SU-DHL-6 (cell line): ENCODE data around the gene KRTCAP2.

Source experiments
- H2AFZ ChIP-seq: fragments of 200-600 bp; sonication (generic); 2 replicates; pipeline ENCODE4 v1.6.1; 2014; ENCODE audit warnings: low read depth, mild to moderate bottlenecking, moderate library complexity, mixed read lengths, antibody characterized with exemption, low read length; ENCODE audit not compliant: severe bottlenecking
- H3F3A ChIP-seq: fragments of 200-600 bp; shearing (Covaris generic); 2 replicates; pipeline ENCODE4 v1.6.0; 2016; ENCODE audit warnings: antibody characterized with exemption, mild to moderate bottlenecking; ENCODE audit not compliant: insufficient read depth
- H3K27ac ChIP-seq: fragments of 200-600 bp; sonication (generic); 2 replicates; pipeline ENCODE4 v1.5.1; 2016; ENCODE audit warnings: low read depth, mild to moderate bottlenecking, low read length, moderate library complexity, mixed read lengths
- H3K27me3 ChIP-seq: fragments of 200-600 bp; sonication (generic), shearing (Covaris generic); 2 replicates; pipeline ENCODE4 v1.6.0; 2014; ENCODE audit warnings: mild to moderate bottlenecking, low read length
- H3K36me3 ChIP-seq: fragments of 200-600 bp; sonication (generic); 2 replicates; pipeline ENCODE4 v1.6.1; 2014; ENCODE audit warnings: mild to moderate bottlenecking, low read length, mixed read lengths
- H3K4me2 ChIP-seq: fragments of 300-600, 200-600 bp; shearing (Covaris generic), sonication (generic); 2 replicates; pipeline ENCODE4 v1.6.0; 2014; ENCODE audit warnings: low read length, low read depth, mild to moderate bottlenecking; ENCODE audit not compliant: poor library complexity, severe bottlenecking
- H3K4me3 ChIP-seq: fragments of 200-600 bp; sonication (generic); 2 replicates; pipeline ENCODE4 v1.5.1; 2014; ENCODE audit warnings: antibody characterized with exemption, low read length, mild to moderate bottlenecking, mixed read lengths; ENCODE audit not compliant: insufficient read depth, poor library complexity, severe bottlenecking
- H3K79me2 ChIP-seq: fragments of 200-600 bp; sonication (generic); 2 replicates; pipeline ENCODE4 v1.6.1; 2014; ENCODE audit warnings: mild to moderate bottlenecking, low read length, moderate library complexity; ENCODE audit not compliant: insufficient read depth
- H3K9ac ChIP-seq: fragments of 200-600 bp; sonication (generic); 2 replicates; pipeline ENCODE4 v1.7.0; 2014; ENCODE audit warnings: mild to moderate bottlenecking, low read length
- H3K9me2 ChIP-seq: fragments of 200-600 bp; sonication (generic); replicated peaks from 2 replicates; pipeline ENCODE4 v1.6.1; 2014; ENCODE audit warnings: low read length; ENCODE audit not compliant: insufficient read depth
- H3K9me3 ChIP-seq: fragments of 200-600 bp; sonication (generic); 2 replicates; pipeline ENCODE4 v1.6.1; 2014; ENCODE audit warnings: low read length, mixed read lengths; ENCODE audit not compliant: insufficient read depth
- H4K20me1 ChIP-seq: fragments of 200-600 bp; sonication (generic); 2 replicates; pipeline ENCODE4 v1.6.1; 2014; ENCODE audit warnings: low read depth, mild to moderate bottlenecking, antibody characterized with exemption, low read length, moderate library complexity, mixed read lengths
- EZH2phosphoT487 ChIP-seq: fragments of 200-600 bp; sonication (generic), shearing (Covaris generic); conservative IDR thresholded peaks from 2 replicates; pipeline ENCODE4 v1.6.1; 2018; ENCODE audit warnings: mild to moderate bottlenecking, antibody characterized with exemption, low read length, moderate library complexity, mixed read lengths
- TF ChIP-seq, protein P1 (sequence below): fragments of 200-600 bp; sonication (generic); IDR thresholded peaks from one replicate; pipeline ENCODE4 v1.5.1; 2017; ENCODE audit warnings: antibody characterized with exemption, mild to moderate bottlenecking, low read length, moderate library complexity; ENCODE audit not compliant: insufficient read depth, poor library complexity, severe bottlenecking

Gene KRTCAP2

DNA sequence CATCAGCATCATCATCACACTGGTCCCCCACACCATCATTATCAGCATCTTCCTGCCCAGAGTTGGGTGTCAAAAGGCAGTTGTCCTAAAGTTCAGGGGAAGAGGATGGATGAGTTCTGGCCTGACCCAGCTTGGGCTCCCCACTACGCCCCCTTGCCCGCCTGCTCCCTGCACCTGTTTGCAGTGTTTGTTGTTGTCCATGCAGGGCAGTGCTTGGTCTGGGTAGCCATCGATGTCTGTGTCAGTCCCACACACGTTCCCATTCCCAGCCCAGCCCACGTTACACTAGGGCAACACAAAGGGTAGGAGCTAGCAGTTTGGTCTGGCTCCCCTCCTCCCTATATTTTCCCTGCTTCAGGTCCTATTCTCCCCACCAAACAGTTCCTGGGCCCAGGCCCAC lies 27.8 kb upstream of the KRTCAP2 start:
- H3K27ac ChIP-seq = no peak overlapping the region
- H3K27me3 ChIP-seq = no peaks in the 10 kb centered on the region
- TF ChIP-seq EZH2phosphoT487 = no peak
- TF ChIP-seq, protein P1, sequence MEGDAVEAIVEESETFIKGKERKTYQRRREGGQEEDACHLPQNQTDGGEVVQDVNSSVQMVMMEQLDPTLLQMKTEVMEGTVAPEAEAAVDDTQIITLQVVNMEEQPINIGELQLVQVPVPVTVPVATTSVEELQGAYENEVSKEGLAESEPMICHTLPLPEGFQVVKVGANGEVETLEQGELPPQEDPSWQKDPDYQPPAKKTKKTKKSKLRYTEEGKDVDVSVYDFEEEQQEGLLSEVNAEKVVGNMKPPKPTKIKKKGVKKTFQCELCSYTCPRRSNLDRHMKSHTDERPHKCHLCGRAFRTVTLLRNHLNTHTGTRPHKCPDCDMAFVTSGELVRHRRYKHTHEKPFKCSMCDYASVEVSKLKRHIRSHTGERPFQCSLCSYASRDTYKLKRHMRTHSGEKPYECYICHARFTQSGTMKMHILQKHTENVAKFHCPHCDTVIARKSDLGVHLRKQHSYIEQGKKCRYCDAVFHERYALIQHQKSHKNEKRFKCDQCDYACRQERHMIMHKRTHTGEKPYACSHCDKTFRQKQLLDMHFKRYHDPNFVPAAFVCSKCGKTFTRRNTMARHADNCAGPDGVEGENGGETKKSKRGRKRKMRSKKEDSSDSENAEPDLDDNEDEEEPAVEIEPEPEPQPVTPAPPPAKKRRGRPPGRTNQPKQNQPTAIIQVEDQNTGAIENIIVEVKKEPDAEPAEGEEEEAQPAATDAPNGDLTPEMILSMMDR = no peak
- H3K36me3 ChIP-seq = no peaks in the 10 kb centered on the region
- no peaks in the 10 kb centered on the region for H3K9me2 ChIP-seq
- H3F3A ChIP-seq = no peaks in the 10 kb centered on the region
- no peaks in the 10 kb centered on the region for H3K79me2 ChIP-seq
- no peaks in the 10 kb centered on the region for H3K9me3 ChIP-seq
- no peak overlapping the region for H3K4me3 ChIP-seq
- H3K4me2 ChIP-seq = no peak overlapping the region
- no peaks in the 10 kb centered on the region for H4K20me1 ChIP-seq
- H3K9ac ChIP-seq = no peak overlapping the region
- no peak overlapping the region for H2AFZ ChIP-seq

DNA sequence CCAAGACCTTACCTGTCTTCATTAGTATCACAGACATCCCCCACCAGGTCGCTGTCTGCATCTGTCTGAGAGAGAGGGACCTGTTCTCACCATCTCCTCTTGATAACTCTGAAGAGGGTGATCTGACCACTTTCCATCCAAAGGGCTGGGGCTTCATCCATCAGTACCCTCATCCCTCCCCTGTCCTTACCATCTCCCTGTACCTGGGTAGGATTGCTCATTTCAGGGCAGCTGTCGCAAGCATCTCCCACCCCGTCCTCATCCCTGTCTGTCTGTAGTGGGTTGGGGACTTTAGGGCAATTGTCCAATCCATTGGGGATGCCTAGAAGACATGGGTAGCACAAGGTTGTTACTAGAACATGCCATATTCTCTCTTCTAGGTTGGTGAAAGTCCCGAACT lies 26.7 kb upstream of the KRTCAP2 start:
- TF ChIP-seq, protein P1 = no peak
- no peak for TF ChIP-seq EZH2phosphoT487

DNA sequence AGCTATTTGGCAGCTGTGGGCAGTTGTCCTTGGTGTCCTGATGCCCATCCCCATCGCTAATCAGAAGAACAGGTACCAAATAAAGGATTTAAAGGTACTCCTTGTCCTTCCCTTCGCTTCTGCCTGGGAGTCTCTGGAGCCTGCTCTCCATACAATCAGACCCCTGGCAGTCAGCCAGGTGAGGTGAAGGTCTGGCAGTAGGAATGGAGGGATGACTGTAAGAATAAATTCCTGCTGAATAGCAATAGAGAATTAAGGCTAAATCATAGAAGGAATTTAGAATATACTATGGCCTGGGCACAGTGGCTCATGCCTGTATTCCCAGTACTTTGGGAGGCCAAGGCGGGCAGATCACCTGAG lies 25.4 kb upstream of the KRTCAP2 start:
- Histone ChIP-seq H3K9me2 (no peaks in the 10 kb centered on the region), H3F3A (no peaks in the 10 kb centered on the region), H4K20me1 (no peaks in the 10 kb centered on the region), H3K79me2 (no peaks in the 10 kb centered on the region), H3K4me2 (no peak overlapping the region), H2AFZ (no peak overlapping the region), H3K27ac (no peak overlapping the region), H3K9ac (no peak overlapping the region), H3K36me3 (no peaks in the 10 kb centered on the region), H3K4me3 (no peak overlapping the region), H3K9me3 (no peaks in the 10 kb centered on the region), H3K27me3 (no peaks in the 10 kb centered on the region)
- no peak for TF ChIP-seq EZH2phosphoT487
- TF ChIP-seq, protein P1 = no peak

More for the DNA sequence above, 26.7 kb upstream of the KRTCAP2 start:
- Histone ChIP-seq H3K79me2 (no peaks in the 10 kb centered on the region), H3K9ac (no peak overlapping the region), H3K4me3 (no peak overlapping the region), H2AFZ (no peak overlapping the region), H3K27me3 (no peaks in the 10 kb centered on the region), H3K36me3 (no peaks in the 10 kb centered on the region), H3K4me2 (no peak overlapping the region), H4K20me1 (no peaks in the 10 kb centered on the region), H3K9me3 (no peaks in the 10 kb centered on the region), H3K9me2 (no peaks in the 10 kb centered on the region), H3F3A (no peaks in the 10 kb centered on the region), H3K27ac (no peak overlapping the region)
